Adrenal gland (tissue), 12 donors: Measurements from ENCODE around the gene GATA3. TPM values are rescaled to one million over a fixed set of nuclear protein-coding genes. Genes with fewer than 3 reads are reported as not detected.

Experiments used
- DNase-seq, 7 donors: peaks; one replicate each; pipeline ENCODE4 v3.0.0-alpha.2; 2019 to 2020
- H3K27ac ChIP-seq, 5 donors: fragments of 200-600 bp; sonication (generic) in 4 of 5; 1 replicate in 3 of 5; 2 replicates in 2 of 5; pipeline versions ENCODE4 v1.5.1 to v1.8.0; 2016 to 2020; ENCODE audit warnings: mild to moderate bottlenecking in 1 of 5
- H3K27me3 ChIP-seq: fragments of 200-600 bp; 2 replicates; pipeline ENCODE4 v1.8.0; 2021
- H3K36me3 ChIP-seq, 2 donors: fragments of 200-600 bp; replicated peaks in 1 of 2; 1 replicate in 1 of 2; 2 replicates in 1 of 2; pipeline versions ENCODE4 v1.5.1 to v1.8.0; 2018 to 2022
- H3K4me1 ChIP-seq, 2 donors: fragments of 200-600 bp; replicated peaks in 1 of 2; 1 replicate in 1 of 2; 2 replicates in 1 of 2; pipeline versions ENCODE4 v1.5.1 to v1.8.0; 2018 to 2021
- H3K4me3 ChIP-seq, 4 donors: fragments of 200-600 bp; sonication (generic) in 3 of 4; one replicate each; pipeline ENCODE4 v1.5.1; 2016 to 2018
- H3K9me3 ChIP-seq, 3 donors: fragments of 200-600 bp; sonication (generic) in 1 of 3; replicated peaks in 1 of 3; 1 replicate in 2 of 3; 2 replicates in 1 of 3; pipeline versions ENCODE4 v1.5.1 to v1.8.0; 2016 to 2021
- CTCF ChIP-seq, 6 experiments: fragments of 450-650 bp in 4 of 6; fragments of 200-600 bp in 2 of 6; sonication (generic) in 1 of 6; IDR thresholded peaks; 1 replicate in 5 of 6; 2 replicates in 1 of 6; pipeline versions ENCODE4 v1.5.1 to v1.8.0; 2016 to 2021; ENCODE audit warnings: antibody characterized with exemption in 6 of 6, mild to moderate bottlenecking in 2 of 6, moderate library complexity in 1 of 6
- POLR2A ChIP-seq, 2 donors: fragments of 450-650 bp; IDR thresholded peaks; one replicate each; pipeline ENCODE4 v1.6.1; 2017; ENCODE audit warnings: antibody characterized with exemption in 2 of 2, mild to moderate bottlenecking in 2 of 2, moderate library complexity in 1 of 2
- WGBS, 4 donors: extraction: QIAGEN DNeasy Blood & Tissue Kit in 2 of 4; methylation state at CpG; one replicate each; pipeline versions ENCODE4 v1.1.5 to v1.1.7; 2013 to 2017; 5-methylcytosine and 5-hydroxymethylcytosine counted together
- intact Hi-C, 2 donors: fragments of 100-400 bp; cut with DNase I; formaldehyde crosslinking; loops; one replicate each; pipeline versions ENCODE4 v1.14.1 to v1.15.0; 2022 to 2023
- polyA plus RNA-seq, 3 donors: library from polyadenylated mRNA; stranded (reverse); fragments of 200-250 nt in 2 of 3; fragments of 350-450 nt in 1 of 3; fragmentation: Illumina TruSeq in 1 of 3; extraction: RNeasy Lipid Tissue Mini Kit (QIAGEN cat#74804) in 1 of 3; gene quantifications; one replicate each; pipeline ENCODE4 v1.2.3, GENCODE V29; 2013 to 2014
- total RNA-seq, 9 donors: library from RNA; depleted of rRNA in 4 of 9; stranded (reverse); fragments of >200 nt in 4 of 9; fragments of 120-200 nt in 1 of 9; fragmentation: NEBNext Ultra II Directional in 1 of 9; extraction: Animal tissue kit (Norgen Biotek cat#: 25700) in 1 of 9; gene quantifications; one replicate each; pipeline versions ENCODE4 v1.1.0 to v1.2.4, GENCODE V29; 2013 to 2023
- donor health status: healthy with polysubstance abuse.
- donor health status: Bipolar disorder and iron deficiency.
- donor health status: DM: yes; HTN: yes; CAD: no.
- donor health status: DM: no; HTN: no; CAD: no.
- donor health status: DM: no; HTN: no; CAD: no.
- donor health status: DM: yes; HTN: yes; CAD: no.

The GATA3 gene
- total and polyA plus RNA-seq, 12 donors, result 1.8 to 11.6 (median 4.7) TPM

GRCh38 chr10:8053446-8054243 is 843 bp upstream of the GATA3 start:
- intact Hi-C loops, result loop anchor here in 1 of 2 donors (10.0 kb wide), 1 partner anchor 169 kb away; no protein-coding TSS in a partner anchor

GRCh38 chr10:8054244-8054493 is 319 bp upstream of the GATA3 start:
- Histone ChIP-seq H3K4me3 (peak overlapping the region in 2 of 4 donors; percentile 56 to 76), H3K9me3 (no peaks in the 10 kb centered on the region), H3K4me1 (peaks cover 29 to 41% of the 10 kb centered on the region in 2 donors), H3K27ac (peak overlapping the region in 3 of 5 donors; percentile 24 to 81 (median 79)), H3K27me3 (peaks cover 40% of the 10 kb centered on the region), H3K36me3 (no peaks in the 10 kb centered on the region)
- TF ChIP-seq CTCF (IDR thresholded peaks at IDR 0.05) (no peak), POLR2A (IDR thresholded peaks at IDR 0.05) (no peak)
- DNase-seq, result peak in 4 of 7 donors; percentile 48 to 58 (median 50)
- intact Hi-C loops, result loop anchor here in 1 of 2 donors (10.0 kb wide), 1 partner anchor 169 kb away; no protein-coding TSS in a partner anchor
- 0 to 1% (median 0%) methylated on average over 2 to 25 of the region's 25 CpGs for WGBS, 4 donors

More at GRCh38 chr10:8053446-8054243, 843 bp upstream of the GATA3 start:
- 0 to 1% (median 0%) methylated on average over 27 to 60 of the region's 60 CpGs for WGBS, 4 donors
- peak; percentile 88 to 96 (median 93) for DNase-seq
- Histone ChIP-seq H3K4me1 (peaks cover 29 to 42% of the 10 kb centered on the region in 2 donors), H3K27me3 (peaks cover 45% of the 10 kb centered on the region), H3K4me3 (peak overlapping the region in 2 of 4 donors; percentile 56 to 76), H3K36me3 (no peaks in the 10 kb centered on the region), H3K27ac (peak overlapping the region in 2 of 5 donors; percentile 79 to 81), H3K9me3 (no peaks in the 10 kb centered on the region)
- TF ChIP-seq CTCF (IDR thresholded peaks at IDR 0.05) (peak in 4 of 6 experiments; percentile 78 to 94 (median 93)), POLR2A (IDR thresholded peaks at IDR 0.05) (peak in 1 of 2 donors; percentile 1)

- Histone ChIP-seq H3K36me3 (no peaks in the 10 kb centered on the region), H3K27ac (peak overlapping the region in 2 of 5 donors; percentile 79 to 83), H3K4me3 (peak overlapping the region in 2 of 4 donors; percentile 56 to 76), H3K4me1 (peaks cover 19 to 33% of the 10 kb centered on the region in 2 donors), H3K9me3 (no peaks in the 10 kb centered on the region), H3K27me3 (peaks cover 25% of the 10 kb centered on the region)
- peak in 3 of 7 donors; percentile 44 to 50 (median 49) for DNase-seq
- 14 to 23% (median 20%) methylated on average over 19 to 85 of the region's 85 CpGs for WGBS, 4 donors
- TF ChIP-seq CTCF (IDR thresholded peaks at IDR 0.05) (no peak), POLR2A (IDR thresholded peaks at IDR 0.05) (no peak)
- intact Hi-C loops, result loop anchor here in 1 of 2 donors (10.0 kb wide), 1 partner anchor 171 kb away; no protein-coding TSS in a partner anchor
Observed at GRCh38 chr10:8055420-8056349, 1.2 kb downstream of the GATA3 start.
